WTC11 (cell line): ENCODE results near the gene IL10RA.

Experiments used
- CTCF ChIP-seq: fragments of 200-600 bp; IDR thresholded peaks from 2 replicates; pipeline ENCODE4 v1.8.0; 2022; ENCODE audit warnings: antibody characterized with exemption
- ZNF396 ChIP-seq: fragments of 250-450 bp; sonication (Bioruptor Pico); IDR thresholded peaks from 2 replicates; pipeline ENCODE4 v1.8.0; 2021; ENCODE audit warnings: mild to moderate bottlenecking, moderate library complexity, borderline replicate concordance
- TF ChIP-seq, protein P1 (sequence below): sonication (generic); formaldehyde crosslinking; conservative IDR thresholded peaks from 2 replicates; pipeline ENCODE4 v1.8.1; 2023; ENCODE audit warnings: mild to moderate bottlenecking, low read depth, missing genetic modification reagents, moderate library complexity

- TF ChIP-seq CTCF (no peak), ZNF396 (no peak)
- TF ChIP-seq, protein P1, sequence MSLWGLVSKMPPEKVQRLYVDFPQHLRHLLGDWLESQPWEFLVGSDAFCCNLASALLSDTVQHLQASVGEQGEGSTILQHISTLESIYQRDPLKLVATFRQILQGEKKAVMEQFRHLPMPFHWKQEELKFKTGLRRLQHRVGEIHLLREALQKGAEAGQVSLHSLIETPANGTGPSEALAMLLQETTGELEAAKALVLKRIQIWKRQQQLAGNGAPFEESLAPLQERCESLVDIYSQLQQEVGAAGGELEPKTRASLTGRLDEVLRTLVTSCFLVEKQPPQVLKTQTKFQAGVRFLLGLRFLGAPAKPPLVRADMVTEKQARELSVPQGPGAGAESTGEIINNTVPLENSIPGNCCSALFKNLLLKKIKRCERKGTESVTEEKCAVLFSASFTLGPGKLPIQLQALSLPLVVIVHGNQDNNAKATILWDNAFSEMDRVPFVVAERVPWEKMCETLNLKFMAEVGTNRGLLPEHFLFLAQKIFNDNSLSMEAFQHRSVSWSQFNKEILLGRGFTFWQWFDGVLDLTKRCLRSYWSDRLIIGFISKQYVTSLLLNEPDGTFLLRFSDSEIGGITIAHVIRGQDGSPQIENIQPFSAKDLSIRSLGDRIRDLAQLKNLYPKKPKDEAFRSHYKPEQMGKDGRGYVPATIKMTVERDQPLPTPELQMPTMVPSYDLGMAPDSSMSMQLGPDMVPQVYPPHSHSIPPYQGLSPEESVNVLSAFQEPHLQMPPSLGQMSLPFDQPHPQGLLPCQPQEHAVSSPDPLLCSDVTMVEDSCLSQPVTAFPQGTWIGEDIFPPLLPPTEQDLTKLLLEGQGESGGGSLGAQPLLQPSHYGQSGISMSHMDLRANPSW (CRISPR knock-in tag) = no peak
Observed at GRCh38 chr11:117989351-117990102, 3.3 kb downstream of the IL10RA start.
